Measurements from ENCODE around the gene VRK1.

The VRK1 gene

DNA sequence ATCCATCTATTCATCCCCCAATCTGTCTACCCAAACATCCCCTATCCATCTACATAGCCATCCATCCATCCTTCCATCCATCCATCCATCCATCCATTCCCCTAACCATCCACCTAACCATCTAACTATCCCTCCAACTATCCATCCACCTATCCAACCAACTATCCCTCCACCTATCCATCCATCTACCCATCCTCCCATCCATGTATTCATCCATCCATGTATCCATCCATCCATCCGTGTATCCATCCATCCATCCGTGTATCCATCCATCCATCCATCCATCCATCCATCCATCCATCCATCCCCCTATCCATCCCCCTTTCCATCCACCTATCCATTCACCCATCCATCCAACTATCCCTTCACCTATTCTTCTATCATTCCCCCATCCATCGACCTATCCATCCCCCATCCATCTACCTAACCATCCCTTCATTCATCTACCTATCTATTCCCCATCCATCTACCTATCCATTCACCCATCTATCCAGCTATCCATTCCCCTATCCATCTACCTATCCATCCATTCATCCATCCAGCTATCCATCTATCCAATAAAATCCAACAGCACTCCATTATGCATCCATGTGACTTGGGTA lies 131.7 kb downstream of the VRK1 start:
- Histone ChIP-seq H3K9ac (ENCODE audit: low read length) (no peak overlapping the region), H3K4me3 (ENCODE audit: low read length) (no peak overlapping the region), H3K9me3 (replicated peaks; ENCODE audit: insufficient read depth, low read length) (no peaks in the 10 kb centered on the region), H3K27ac (ENCODE audit: low read length) (no peak overlapping the region), H3K4me2 (ENCODE audit: low read depth, low read length) (no peak overlapping the region), H2AFZ (ENCODE audit: low read length) (no peak overlapping the region), H3K9me2 (replicated peaks; ENCODE audit: insufficient read depth, low read length) (no peaks in the 10 kb centered on the region), H3K79me2 (ENCODE audit: low read length) (no peaks in the 10 kb centered on the region), H3K4me1 (ENCODE audit: low read length) (no peaks in the 10 kb centered on the region), H3K36me3 (replicated peaks; ENCODE audit: insufficient read depth, low read length) (no peaks in the 10 kb centered on the region), H4K20me1 (ENCODE audit: insufficient read depth, low read length) (no peaks in the 10 kb centered on the region), H3K27me3 (replicated peaks; ENCODE audit: insufficient read depth, low read length) (no peaks in the 10 kb centered on the region), H3F3A (ENCODE audit: insufficient read depth, low read length) (no peaks in the 10 kb centered on the region)
- TF ChIP-seq EZH2 (optimal IDR thresholded peaks at IDR 0.05; ENCODE audit: low read depth, low read length) (no peak), EZH2phosphoT487 (IDR thresholded peaks at IDR 0.05; ENCODE audit: low read length) (no peak)
- TF ChIP-seq, protein P1, sequence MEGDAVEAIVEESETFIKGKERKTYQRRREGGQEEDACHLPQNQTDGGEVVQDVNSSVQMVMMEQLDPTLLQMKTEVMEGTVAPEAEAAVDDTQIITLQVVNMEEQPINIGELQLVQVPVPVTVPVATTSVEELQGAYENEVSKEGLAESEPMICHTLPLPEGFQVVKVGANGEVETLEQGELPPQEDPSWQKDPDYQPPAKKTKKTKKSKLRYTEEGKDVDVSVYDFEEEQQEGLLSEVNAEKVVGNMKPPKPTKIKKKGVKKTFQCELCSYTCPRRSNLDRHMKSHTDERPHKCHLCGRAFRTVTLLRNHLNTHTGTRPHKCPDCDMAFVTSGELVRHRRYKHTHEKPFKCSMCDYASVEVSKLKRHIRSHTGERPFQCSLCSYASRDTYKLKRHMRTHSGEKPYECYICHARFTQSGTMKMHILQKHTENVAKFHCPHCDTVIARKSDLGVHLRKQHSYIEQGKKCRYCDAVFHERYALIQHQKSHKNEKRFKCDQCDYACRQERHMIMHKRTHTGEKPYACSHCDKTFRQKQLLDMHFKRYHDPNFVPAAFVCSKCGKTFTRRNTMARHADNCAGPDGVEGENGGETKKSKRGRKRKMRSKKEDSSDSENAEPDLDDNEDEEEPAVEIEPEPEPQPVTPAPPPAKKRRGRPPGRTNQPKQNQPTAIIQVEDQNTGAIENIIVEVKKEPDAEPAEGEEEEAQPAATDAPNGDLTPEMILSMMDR (IDR thresholded peaks at IDR 0.05; ENCODE audit: low read length) = no peak
- DNase-seq = no peak

DNA sequence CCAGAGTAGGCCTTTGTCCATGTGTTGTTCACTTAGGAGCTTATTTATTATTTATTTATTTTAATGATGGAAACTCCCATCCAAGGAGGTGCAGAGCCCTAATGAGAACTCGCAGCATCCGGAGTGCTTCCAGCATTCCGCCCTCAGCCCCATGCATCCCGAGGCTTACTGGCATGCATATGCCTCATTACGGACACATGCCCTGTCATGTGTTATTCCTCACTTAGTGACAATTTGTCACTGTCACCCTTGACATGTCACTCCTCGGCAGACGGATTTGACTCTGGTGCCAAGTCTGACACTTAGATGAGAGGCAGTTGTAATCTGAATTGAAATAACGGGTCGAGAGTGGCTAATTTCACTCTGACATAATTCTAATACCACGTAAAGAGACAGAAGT lies 132.8 kb downstream of the VRK1 start:
- no peaks in the 10 kb centered on the region for H3K4me1 ChIP-seq (ENCODE audit: low read length)
- no peaks in the 10 kb centered on the region for H3K9me3 ChIP-seq (replicated peaks; ENCODE audit: insufficient read depth, low read length)
- H3K4me2 ChIP-seq (ENCODE audit: low read depth, low read length) = no peak overlapping the region
- no peak overlapping the region for H3K27ac ChIP-seq (ENCODE audit: low read length)
- H3K27me3 ChIP-seq (replicated peaks; ENCODE audit: insufficient read depth, low read length) = no peaks in the 10 kb centered on the region
- TF ChIP-seq EZH2 (optimal IDR thresholded peaks at IDR 0.05; ENCODE audit: low read depth, low read length) = no peak
- no peak for TF ChIP-seq EZH2phosphoT487 (IDR thresholded peaks at IDR 0.05; ENCODE audit: low read length)
- TF ChIP-seq, protein P1 (IDR thresholded peaks at IDR 0.05; ENCODE audit: low read length) = no peak
- no peaks in the 10 kb centered on the region for H3K36me3 ChIP-seq (replicated peaks; ENCODE audit: insufficient read depth, low read length)
- H3K9ac ChIP-seq (ENCODE audit: low read length) = no peak overlapping the region
- H3F3A ChIP-seq (ENCODE audit: insufficient read depth, low read length) = no peaks in the 10 kb centered on the region
- no peaks in the 10 kb centered on the region for H3K79me2 ChIP-seq (ENCODE audit: low read length)
- no peak overlapping the region for H3K4me3 ChIP-seq (ENCODE audit: low read length)
- no peaks in the 10 kb centered on the region for H4K20me1 ChIP-seq (ENCODE audit: insufficient read depth, low read length)
- no peak for DNase-seq
- H2AFZ ChIP-seq (ENCODE audit: low read length) = no peak overlapping the region
- H3K9me2 ChIP-seq (replicated peaks; ENCODE audit: insufficient read depth, low read length) = no peaks in the 10 kb centered on the region

DNA sequence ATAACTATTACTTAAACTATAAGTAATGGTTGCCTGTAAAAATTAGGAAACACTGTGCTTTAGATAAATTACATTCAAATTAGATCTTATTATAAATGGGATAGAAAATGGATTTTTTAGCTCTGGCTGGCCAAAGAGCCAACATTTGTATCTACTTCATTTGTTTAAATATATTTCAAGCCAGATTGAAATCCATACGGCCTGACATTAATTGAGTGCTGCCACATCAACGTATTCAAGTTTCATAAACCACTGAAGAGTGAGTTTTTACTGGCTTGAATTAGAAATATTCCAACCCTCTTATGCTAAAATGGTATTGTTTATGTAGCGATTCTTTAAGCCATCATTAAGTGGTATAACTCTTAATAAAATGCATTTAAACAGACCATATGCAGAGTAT lies 133.3 kb downstream of the VRK1 start:
- no peaks in the 10 kb centered on the region for H3K27me3 ChIP-seq (replicated peaks; ENCODE audit: insufficient read depth, low read length)

More for the DNA sequence above, 133.3 kb downstream of the VRK1 start:
- no peaks in the 10 kb centered on the region for H3K9me3 ChIP-seq (replicated peaks; ENCODE audit: insufficient read depth, low read length)
- H4K20me1 ChIP-seq (ENCODE audit: insufficient read depth, low read length) = no peaks in the 10 kb centered on the region
- TF ChIP-seq EZH2phosphoT487 (IDR thresholded peaks at IDR 0.05; ENCODE audit: low read length) = no peak
- TF ChIP-seq EZH2 (optimal IDR thresholded peaks at IDR 0.05; ENCODE audit: low read depth, low read length) = no peak
- TF ChIP-seq, protein P1 (IDR thresholded peaks at IDR 0.05; ENCODE audit: low read length) = no peak
- no peaks in the 10 kb centered on the region for H3K36me3 ChIP-seq (replicated peaks; ENCODE audit: insufficient read depth, low read length)
- no peaks in the 10 kb centered on the region for H3K79me2 ChIP-seq (ENCODE audit: low read length)
- no peak for DNase-seq
- H3K9ac ChIP-seq (ENCODE audit: low read length) = no peak overlapping the region
- H2AFZ ChIP-seq (ENCODE audit: low read length) = no peak overlapping the region
- H3K4me3 ChIP-seq (ENCODE audit: low read length) = no peak overlapping the region
- no peaks in the 10 kb centered on the region for H3K4me1 ChIP-seq (ENCODE audit: low read length)
- H3F3A ChIP-seq (ENCODE audit: insufficient read depth, low read length) = no peaks in the 10 kb centered on the region
- no peak overlapping the region for H3K27ac ChIP-seq (ENCODE audit: low read length)
- no peak overlapping the region for H3K4me2 ChIP-seq (ENCODE audit: low read depth, low read length)
- H3K9me2 ChIP-seq (replicated peaks; ENCODE audit: insufficient read depth, low read length) = no peaks in the 10 kb centered on the region
